A673 (cell line): ENCODE data around the gene B3GNT7. TPM values are rescaled to one million over a fixed set of nuclear protein-coding genes. Genes with fewer than 3 reads are reported as not detected.

Experiments used
- BruUV-seq: library from RNA; stranded (reverse); fragments of 400-500 nt; replicated peaks from 2 replicates; lab custom pipeline; 2021; lab: Mats Ljungman, UMichigan
- CTCF ChIA-PET: fragments of 300-600 bp; sonication (Branson Sonifier 250); formaldehyde crosslinking; loops from one replicate; lab custom pipeline; 2022; ENCODE audit warnings: antibody characterized with exemption; lab: Charles Lee
- POLR2A ChIA-PET: fragments of 300-600 bp; sonication (Branson Sonifier 250); formaldehyde crosslinking; loops from one replicate; lab custom pipeline; 2022; ENCODE audit warnings: antibody characterized with exemption; ENCODE audit not compliant: low non-redundant PET; lab: Charles Lee
- DNase-seq: peaks from one replicate; pipeline ENCODE4 v3.0.0-alpha.2; 2015; ENCODE audit warnings: low spot score
- H3K27ac ChIP-seq: fragments of 200-600 bp; sonication (generic); 2 replicates; pipeline ENCODE4 v1.5.1; 2016; ENCODE audit warnings: mixed run types, low read depth, mild to moderate bottlenecking, mixed read lengths, antibody characterized with exemption, low read length; ENCODE audit not compliant: poor library complexity, severe bottlenecking
- H3K27me3 ChIP-seq: fragments of 200-600 bp; sonication (generic); replicated peaks from 2 replicates; pipeline ENCODE4 v1.6.1; 2017; ENCODE audit warnings: mixed run types, low read depth, mild to moderate bottlenecking, mixed read lengths, antibody characterized with exemption, low read length; ENCODE audit not compliant: insufficient read depth, poor library complexity
- H3K36me3 ChIP-seq: fragments of 200-600 bp; sonication (generic); 2 replicates; pipeline ENCODE4 v1.6.1; 2016; ENCODE audit warnings: mixed run types, mild to moderate bottlenecking, mixed read lengths, antibody characterized with exemption, low read length; ENCODE audit not compliant: insufficient read depth, poor library complexity, severe bottlenecking
- H3K4me1 ChIP-seq: fragments of 200-600 bp; sonication (generic); 2 replicates; pipeline ENCODE4 v1.6.1; 2017; ENCODE audit warnings: mixed run types, mild to moderate bottlenecking, mixed read lengths, antibody characterized with exemption, low read length; ENCODE audit not compliant: insufficient read depth, poor library complexity, severe bottlenecking
- H3K4me3 ChIP-seq: fragments of 200-600 bp; sonication (generic); 2 replicates; pipeline ENCODE4 v1.5.1; 2016; ENCODE audit warnings: low read depth, mixed run types, mild to moderate bottlenecking, mixed read lengths, low read length; ENCODE audit not compliant: poor library complexity, severe bottlenecking
- H3K9me3 ChIP-seq: fragments of 200-600 bp; sonication (generic); 2 replicates; pipeline ENCODE4 v1.6.1; 2016; ENCODE audit warnings: mixed run types, low read depth, mild to moderate bottlenecking, mixed read lengths, antibody characterized with exemption, low read length; ENCODE audit not compliant: poor library complexity, severe bottlenecking
- EZH2 ChIP-seq: fragments of 200-600 bp; sonication (generic); IDR thresholded peaks from 2 replicates; pipeline ENCODE4 v1.6.1; 2017; ENCODE audit warnings: borderline replicate concordance, low read depth, mild to moderate bottlenecking, mixed read lengths, antibody characterized with exemption, low read length; ENCODE audit not compliant: poor library complexity, severe bottlenecking
- intact Hi-C: fragments of 100-400 bp; cut with micrococcal nuclease; formaldehyde crosslinking; loops from one replicate; pipeline ENCODE4 v1.10.0; 2022; ENCODE audit not compliant: unreplicated experiment
- total RNA-seq: library from RNA; stranded (reverse); gene quantifications from 2 replicates; pipeline ENCODE4 v1.2.3, GENCODE V29; 2021
- TF ChIP-seq, protein P1 (sequence below): fragments of 300-800, 200-600 bp; sonication (generic); conservative IDR thresholded peaks from 2 replicates; pipeline ENCODE4 v1.5.1; 2017; ENCODE audit warnings: low read depth, mild to moderate bottlenecking, antibody characterized with exemption, low read length, moderate library complexity, mixed read lengths

B3GNT7 gene
- total RNA-seq, 1 experiment from 2014 or later: not detected

DNA sequence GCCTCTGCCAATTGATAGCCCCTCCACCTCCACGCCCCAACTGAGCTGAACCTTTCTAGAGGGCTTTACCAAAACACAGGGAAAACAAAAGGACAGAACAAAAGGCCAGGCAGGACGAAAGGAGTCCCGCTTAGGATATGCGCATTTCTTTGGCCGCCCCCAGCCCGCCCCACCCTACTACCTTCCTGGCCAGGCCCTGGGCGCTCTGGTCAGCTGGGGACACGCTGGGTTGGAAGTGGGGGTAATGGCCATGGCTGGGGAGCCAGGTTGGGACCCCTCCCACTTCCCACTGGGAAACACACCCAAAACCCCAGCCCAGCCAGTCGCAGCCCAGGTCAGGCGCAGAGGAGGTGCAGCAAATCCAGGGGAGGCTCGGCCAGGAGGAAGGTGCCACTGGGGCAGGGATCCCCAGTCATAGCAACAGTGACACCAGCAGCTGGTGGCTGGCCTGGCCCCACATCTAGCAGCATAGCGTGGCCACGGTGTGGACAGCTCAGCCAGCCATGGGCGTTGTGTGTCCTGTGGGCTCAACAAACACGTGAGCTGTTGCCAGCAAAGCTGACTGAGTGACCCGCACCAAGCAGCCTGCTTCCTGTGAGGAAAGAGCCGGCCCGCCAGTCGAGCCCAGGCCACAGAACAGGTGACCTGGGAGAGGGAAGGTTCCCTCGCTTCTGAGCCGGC is 24.6 kb upstream of the B3GNT7 start:
- DNase-seq: no peak
- no peak overlapping the region for H3K4me3 ChIP-seq
- BruUV-seq: no TSS peak
- H3K27ac ChIP-seq: no peak overlapping the region
- CTCF ChIA-PET: no interaction called here
- TF ChIP-seq, protein P1, sequence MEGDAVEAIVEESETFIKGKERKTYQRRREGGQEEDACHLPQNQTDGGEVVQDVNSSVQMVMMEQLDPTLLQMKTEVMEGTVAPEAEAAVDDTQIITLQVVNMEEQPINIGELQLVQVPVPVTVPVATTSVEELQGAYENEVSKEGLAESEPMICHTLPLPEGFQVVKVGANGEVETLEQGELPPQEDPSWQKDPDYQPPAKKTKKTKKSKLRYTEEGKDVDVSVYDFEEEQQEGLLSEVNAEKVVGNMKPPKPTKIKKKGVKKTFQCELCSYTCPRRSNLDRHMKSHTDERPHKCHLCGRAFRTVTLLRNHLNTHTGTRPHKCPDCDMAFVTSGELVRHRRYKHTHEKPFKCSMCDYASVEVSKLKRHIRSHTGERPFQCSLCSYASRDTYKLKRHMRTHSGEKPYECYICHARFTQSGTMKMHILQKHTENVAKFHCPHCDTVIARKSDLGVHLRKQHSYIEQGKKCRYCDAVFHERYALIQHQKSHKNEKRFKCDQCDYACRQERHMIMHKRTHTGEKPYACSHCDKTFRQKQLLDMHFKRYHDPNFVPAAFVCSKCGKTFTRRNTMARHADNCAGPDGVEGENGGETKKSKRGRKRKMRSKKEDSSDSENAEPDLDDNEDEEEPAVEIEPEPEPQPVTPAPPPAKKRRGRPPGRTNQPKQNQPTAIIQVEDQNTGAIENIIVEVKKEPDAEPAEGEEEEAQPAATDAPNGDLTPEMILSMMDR: no peak
- no peak for TF ChIP-seq EZH2
- POLR2A ChIA-PET: no interaction called here
- no peaks in the 10 kb centered on the region for H3K36me3 ChIP-seq
- intact Hi-C loops: no loop called here
- no peaks in the 10 kb centered on the region for H3K27me3 ChIP-seq
- no peaks in the 10 kb centered on the region for H3K9me3 ChIP-seq
- H3K4me1 ChIP-seq: no peaks in the 10 kb centered on the region

DNA sequence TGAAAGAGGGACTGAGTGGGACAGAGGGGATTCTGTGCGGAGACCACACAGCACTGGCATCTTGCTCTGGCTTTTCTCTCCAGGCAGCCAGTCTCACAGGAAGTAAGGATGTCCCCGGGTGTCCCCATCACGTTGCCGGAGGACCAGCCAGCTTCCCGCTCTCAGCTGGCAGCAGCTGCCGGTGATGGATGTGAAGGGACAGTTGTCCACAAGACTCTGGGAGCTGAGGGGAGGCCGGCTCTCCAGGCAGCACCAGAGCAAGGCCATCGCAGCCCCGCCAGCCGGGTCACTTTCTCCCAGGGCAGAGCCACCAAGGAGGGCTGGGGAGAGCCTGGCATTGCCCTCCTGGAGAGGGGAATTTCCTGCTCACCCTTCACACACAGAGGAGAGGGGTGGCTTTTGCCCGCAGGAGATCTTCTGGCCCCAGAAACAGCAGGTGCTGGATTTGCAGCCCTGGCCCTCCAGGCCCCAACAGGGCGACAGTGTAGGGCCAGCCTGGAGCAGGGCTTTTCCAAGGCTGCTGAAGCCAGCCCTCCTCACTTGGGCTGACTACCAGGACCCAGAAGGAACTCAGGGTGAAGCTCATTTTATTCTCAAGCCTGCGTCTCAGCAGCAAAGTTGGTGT is 24.0 kb upstream of the B3GNT7 start:
- no TSS peak for BruUV-seq
- TF ChIP-seq, protein P1: no peak
- no peak for TF ChIP-seq EZH2
- no peaks in the 10 kb centered on the region for H3K4me1 ChIP-seq
- H3K9me3 ChIP-seq: no peaks in the 10 kb centered on the region
- CTCF ChIA-PET: no interaction called here
- no peaks in the 10 kb centered on the region for H3K36me3 ChIP-seq
- no peaks in the 10 kb centered on the region for H3K27me3 ChIP-seq
- POLR2A ChIA-PET: no interaction called here
- no peak overlapping the region for H3K4me3 ChIP-seq
- intact Hi-C loops: no loop called here
- DNase-seq: no peak
- H3K27ac ChIP-seq: no peak overlapping the region

DNA sequence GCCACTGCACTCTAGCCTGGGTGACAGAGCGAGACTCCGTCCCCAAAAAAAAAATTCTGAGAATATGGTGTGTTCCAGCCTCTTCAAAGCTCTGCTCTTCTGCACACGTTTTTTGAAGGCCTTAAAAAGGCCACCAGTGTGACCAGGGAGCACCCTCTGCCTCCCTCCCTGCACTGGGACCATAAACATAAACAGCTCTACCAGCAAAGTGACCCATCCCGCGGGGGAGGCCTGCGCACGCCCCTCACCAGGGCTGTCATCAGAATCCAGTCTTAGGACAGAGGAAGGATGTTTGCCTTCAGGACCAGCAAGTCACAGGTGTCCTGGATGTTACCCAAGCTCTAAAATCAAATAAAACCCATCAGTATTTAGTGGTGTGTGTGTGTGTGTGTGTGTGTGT is 23.2 kb upstream of the B3GNT7 start:
- no peaks in the 10 kb centered on the region for H3K4me1 ChIP-seq
- ChIA-PET POLR2A (no interaction called here), CTCF (no interaction called here)
- H3K36me3 ChIP-seq: no peaks in the 10 kb centered on the region
- no peak overlapping the region for H3K4me3 ChIP-seq
- H3K27ac ChIP-seq: no peak overlapping the region
- intact Hi-C loops: no loop called here
- H3K9me3 ChIP-seq: no peaks in the 10 kb centered on the region
- TF ChIP-seq EZH2: no peak
- TF ChIP-seq, protein P1: no peak
- no TSS peak for BruUV-seq
- DNase-seq: no peak
- no peaks in the 10 kb centered on the region for H3K27me3 ChIP-seq
